ENCODE measurements around the gene ZNF165. TPM values are rescaled to one million over a fixed set of nuclear protein-coding genes. Genes with fewer than 3 reads are reported as not detected.
"Not testable (repeated sequence)": the region's sequence is repeated elsewhere in the genome, so short reads cannot be mapped to it uniquely, and the experiment has no call there.

The ZNF165 gene
- polyA plus RNA-seq, 12 donors, result 0.42 to 1.6 (median 0.66) TPM; not detected in 2

GRCh38 chr6:28121876-28122275 lies 41.5 kb downstream of the ZNF165 start:
- no peak for DNase-seq

GRCh38 chr6:28122283-28122682 lies 41.9 kb downstream of the ZNF165 start:
- DNase-seq, result not testable (repeated sequence)

- peak; percentile 75 for DNase-seq
Measured at GRCh38 chr6:28124350-28124970, 44.1 kb downstream of the ZNF165 start, which contains the start of gene ZSCAN16. TSS of gene ZSCAN16 (plus strand) at chr6:28124609. CDS start at chr6:28125444, 835 bp downstream.

GRCh38 chr6:28124971-28125353 lies 44.6 kb downstream of the ZNF165 start:
- DNase-seq, result no peak

DNA sequence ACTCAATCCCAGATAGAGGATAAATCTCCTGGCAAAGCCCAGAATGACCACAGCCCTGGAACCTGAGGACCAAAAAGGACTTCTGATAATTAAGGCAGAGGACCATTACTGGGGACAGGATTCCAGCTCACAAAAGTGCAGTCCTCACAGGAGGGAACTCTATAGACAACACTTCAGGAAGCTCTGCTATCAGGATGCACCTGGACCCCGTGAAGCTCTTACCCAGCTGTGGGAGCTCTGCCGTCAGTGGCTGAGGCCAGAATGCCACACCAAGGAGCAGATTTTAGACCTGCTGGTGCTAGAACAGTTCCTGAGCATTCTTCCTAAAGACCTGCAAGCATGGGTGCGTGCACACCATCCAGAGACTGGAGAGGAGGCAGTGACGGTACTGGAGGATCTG lies 45.0 kb downstream of the ZNF165 start:
- no peak for DNase-seq

DNA sequence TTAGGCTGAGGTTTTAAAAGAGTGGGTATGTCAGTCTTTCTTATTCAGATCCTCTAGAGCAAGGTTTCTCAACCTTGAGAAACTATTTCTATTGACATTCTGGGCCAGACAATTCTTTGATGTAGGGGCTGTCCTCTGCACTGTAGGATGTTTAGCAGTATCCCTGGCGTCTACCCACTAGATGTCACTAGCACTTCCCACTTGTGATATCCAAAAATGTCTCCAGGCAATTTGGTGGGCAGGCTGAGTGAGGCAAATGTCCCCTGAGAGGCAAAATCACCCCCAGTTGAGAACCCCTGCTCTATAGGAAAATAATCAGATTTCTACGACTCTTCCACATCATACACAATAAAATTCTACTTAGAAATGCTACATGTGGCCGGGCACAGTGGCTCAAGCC lies 53.6 kb downstream of the ZNF165 start:
- no peak for DNase-seq

- no peak for DNase-seq
Measured at GRCh38 chr6:28134716-28135115, 54.3 kb downstream of the ZNF165 start.

GRCh38 chr6:28135393-28135792 lies 55.0 kb downstream of the ZNF165 start:
- DNase-seq, result no peak

DNA sequence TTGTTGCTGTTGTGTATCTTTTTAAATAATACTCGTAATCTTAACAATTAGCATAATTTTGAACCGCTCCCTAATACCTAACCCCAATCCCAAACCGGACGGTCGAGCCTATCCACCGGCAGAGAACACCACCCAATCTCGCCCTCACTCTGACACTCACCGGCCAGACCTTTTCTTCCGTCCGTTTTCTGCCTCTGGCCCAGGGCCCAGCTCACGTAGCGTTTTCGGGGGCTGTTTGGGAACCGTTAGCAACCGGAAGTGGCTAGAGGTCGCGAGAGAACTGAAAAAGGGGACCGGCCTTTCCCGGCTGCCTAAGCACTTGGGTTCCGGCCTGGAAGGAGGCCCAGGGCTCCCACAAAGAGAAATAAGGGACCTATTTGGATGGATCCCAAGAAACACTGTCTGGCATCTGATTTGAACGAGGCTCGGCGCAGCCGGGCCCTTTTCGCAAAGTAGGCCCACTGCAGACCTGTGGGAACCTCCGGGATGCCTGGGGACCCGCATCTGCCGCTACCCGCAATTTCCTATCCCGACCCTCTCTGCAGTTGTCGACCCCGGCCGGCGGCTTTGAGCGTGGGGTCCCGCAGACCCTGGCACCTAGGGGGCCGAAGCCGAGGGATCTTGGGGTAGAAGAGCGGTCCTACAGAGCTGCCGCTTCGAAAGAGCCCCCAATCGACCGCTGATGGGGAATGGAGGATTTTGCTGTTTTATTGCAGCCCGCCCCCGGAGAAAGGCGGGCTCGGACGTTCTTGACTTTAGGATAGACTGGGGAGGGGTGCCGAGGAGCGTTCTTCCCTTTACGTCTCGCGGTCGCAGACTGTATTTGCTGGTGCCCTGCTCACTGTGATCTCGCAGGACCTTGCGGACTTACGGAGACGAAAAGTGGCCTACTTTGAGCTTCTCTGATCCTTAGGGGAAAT lies 56.5 kb downstream of the ZNF165 start:
- DNase-seq, result peak; percentile 93

DNA sequence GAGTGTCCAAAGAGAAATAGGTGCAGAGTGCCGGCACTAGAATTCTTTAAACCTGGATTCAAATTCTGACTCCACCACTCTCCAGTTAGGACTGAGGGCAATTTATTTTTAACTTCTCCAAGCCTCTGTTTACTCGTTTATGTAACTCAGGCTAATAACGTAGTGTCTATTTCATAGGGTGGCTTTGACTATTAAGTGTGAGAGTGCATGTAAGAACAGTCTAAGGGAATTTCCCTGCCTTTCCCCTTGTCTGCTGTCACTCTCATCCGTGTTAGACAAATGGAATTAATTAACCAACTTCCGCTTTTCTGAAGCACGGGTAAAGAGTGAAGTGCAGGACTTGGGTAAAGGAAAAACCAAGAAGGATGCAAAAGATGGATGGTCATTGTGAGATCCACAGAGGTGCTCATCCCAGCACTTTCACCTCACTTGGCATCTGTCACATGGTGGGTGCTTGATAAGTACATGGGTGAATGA lies 57.2 kb downstream of the ZNF165 start:
- DNase-seq, result no peak

Other genes starting within 250 kb of the ZNF165 start
- gene OR2B2, start 168.2 kb upstream of the ZNF165 start, polyA plus RNA-seq (ENCODE audit: insufficient read length in 12 of 12), result not detected
- gene OR2B6, start 123.3 kb upstream of the ZNF165 start, polyA plus RNA-seq (ENCODE audit: insufficient read length in 12 of 12), result under 1 TPM in 1 of 12 donors, not detected in 11; 0.23 TPM
- gene ZSCAN16, start 44.0 kb downstream of the ZNF165 start, polyA plus RNA-seq (ENCODE audit: insufficient read length in 12 of 12), result 1 to 10 TPM in 10 of 12 donors, not detected in 2; 3.0 to 6.3 (median 4.0) TPM
- gene ZKSCAN8, start 61.3 kb downstream of the ZNF165 start, polyA plus RNA-seq (ENCODE audit: insufficient read length in 12 of 12), result 10 to 100 TPM in 11 of 12 donors, not detected in 1; 21.8 to 32.0 (median 24.9) TPM
- gene ZSCAN9, start 144.7 kb downstream of the ZNF165 start, polyA plus RNA-seq (ENCODE audit: insufficient read length in 12 of 12), result 10 to 100 TPM in 11 of 12 donors, not detected in 1; 16.0 to 29.8 (median 22.6) TPM
- 1 to 10 TPM in 10 of 12 donors, not detected in 2; 5.2 to 7.5 (median 6.4) TPM for gene ZKSCAN4, start 171.7 kb downstream of the ZNF165 start, polyA plus RNA-seq (ENCODE audit: insufficient read length in 12 of 12)
- 1 to 10 TPM in 9 of 12 donors, under 1 TPM in 1, not detected in 2; 0.87 to 1.6 (median 1.5) TPM for gene NKAPL, start 178.7 kb downstream of the ZNF165 start, polyA plus RNA-seq (ENCODE audit: insufficient read length in 12 of 12)
- 10 to 100 TPM in 10 of 12 donors, 1 to 10 TPM in 1, not detected in 1; 7.5 to 27.5 (median 22.3) TPM for gene ZSCAN26, start 186.6 kb downstream of the ZNF165 start, polyA plus RNA-seq (ENCODE audit: insufficient read length in 12 of 12)
- gene PGBD1, start 201.0 kb downstream of the ZNF165 start, polyA plus RNA-seq (ENCODE audit: insufficient read length in 12 of 12), result 1 to 10 TPM in 10 of 12 donors, not detected in 2; 5.1 to 8.8 (median 6.9) TPM

Measured in muscle of arm (tissue), 12 donors.